ENCODE measurements around the gene CHRM4. TPM values are rescaled to one million over a fixed set of nuclear protein-coding genes. Genes with fewer than 3 reads are reported as not detected.
"Not testable (repeated sequence)": the region's sequence is repeated elsewhere in the genome, so short reads cannot be mapped to it uniquely, and the experiment has no call there.

The CHRM4 gene
- total RNA-seq, 1 donor from 2014 or later, result 0.12 TPM

GRCh38 chr11:46381819-46382645 lies 9.5 kb downstream of the CHRM4 start:
- ATAC-seq, result no peak

GRCh38 chr11:46381048-46381818 lies 10.3 kb downstream of the CHRM4 start, which contains the start of gene MDK:
TSS of gene MDK (plus strand) at chr11:46381669. CDS start at chr11:46382058, 389 bp downstream.
- ATAC-seq, result peak; percentile 14

- peak; percentile 36 for ATAC-seq
Measured at GRCh38 chr11:46380340-46381047, 11.1 kb downstream of the CHRM4 start.

- peak; percentile 19 for ATAC-seq
Measured at GRCh38 chr11:46379482-46380293, 11.9 kb downstream of the CHRM4 start.

- no peak for ATAC-seq
Measured at GRCh38 chr11:46378811-46379481, 12.6 kb downstream of the CHRM4 start.

- ATAC-seq, result no peak
Measured at GRCh38 chr11:46378296-46378695, 13.3 kb downstream of the CHRM4 start.

- no peak for ATAC-seq
Measured at GRCh38 chr11:46377831-46378230, 13.7 kb downstream of the CHRM4 start.

GRCh38 chr11:46377290-46377689 lies 14.3 kb downstream of the CHRM4 start:
- ATAC-seq, result no peak

GRCh38 chr11:46376258-46377050 lies 15.1 kb downstream of the CHRM4 start:
- no peak for ATAC-seq

GRCh38 chr11:46375392-46376101 lies 16.0 kb downstream of the CHRM4 start:
- no peak for ATAC-seq

GRCh38 chr11:46374815-46375214 lies 16.8 kb downstream of the CHRM4 start:
- no peak for ATAC-seq

- no peak for ATAC-seq
Measured at GRCh38 chr11:46373787-46374740, 17.5 kb downstream of the CHRM4 start.

GRCh38 chr11:46372501-46372900 lies 19.1 kb downstream of the CHRM4 start:
- not testable (repeated sequence) for ATAC-seq

- no peak for ATAC-seq
Measured at GRCh38 chr11:46372086-46372485, 19.5 kb downstream of the CHRM4 start.

GRCh38 chr11:46371262-46371661 lies 20.3 kb downstream of the CHRM4 start:
- not testable (repeated sequence) for ATAC-seq

- no peak for ATAC-seq
Measured at GRCh38 chr11:46370253-46370652, 21.3 kb downstream of the CHRM4 start.

- ATAC-seq, result peak; percentile 63
Measured at GRCh38 chr11:46369458-46370152, 22.0 kb downstream of the CHRM4 start.

- ATAC-seq, result no peak
Measured at GRCh38 chr11:46367916-46368267, 23.7 kb downstream of the CHRM4 start.
